IPS-18c (cell line): ENCODE data around the gene PSMD6.

ENCODE experiments used
- H3K4me3 ChIP-seq: 2 replicates; pipeline ENCODE4 v1.7.0; 2013; ENCODE audit warnings: low read depth, mild to moderate bottlenecking, low read length, moderate library complexity; ENCODE audit not compliant: insufficient read depth
- H3K9me3 ChIP-seq: one replicate; pipeline ENCODE4 v1.6.1; 2013; ENCODE audit warnings: mild to moderate bottlenecking, low read length, moderate library complexity; ENCODE audit not compliant: control insufficient read depth, insufficient read depth

The PSMD6 gene

DNA sequence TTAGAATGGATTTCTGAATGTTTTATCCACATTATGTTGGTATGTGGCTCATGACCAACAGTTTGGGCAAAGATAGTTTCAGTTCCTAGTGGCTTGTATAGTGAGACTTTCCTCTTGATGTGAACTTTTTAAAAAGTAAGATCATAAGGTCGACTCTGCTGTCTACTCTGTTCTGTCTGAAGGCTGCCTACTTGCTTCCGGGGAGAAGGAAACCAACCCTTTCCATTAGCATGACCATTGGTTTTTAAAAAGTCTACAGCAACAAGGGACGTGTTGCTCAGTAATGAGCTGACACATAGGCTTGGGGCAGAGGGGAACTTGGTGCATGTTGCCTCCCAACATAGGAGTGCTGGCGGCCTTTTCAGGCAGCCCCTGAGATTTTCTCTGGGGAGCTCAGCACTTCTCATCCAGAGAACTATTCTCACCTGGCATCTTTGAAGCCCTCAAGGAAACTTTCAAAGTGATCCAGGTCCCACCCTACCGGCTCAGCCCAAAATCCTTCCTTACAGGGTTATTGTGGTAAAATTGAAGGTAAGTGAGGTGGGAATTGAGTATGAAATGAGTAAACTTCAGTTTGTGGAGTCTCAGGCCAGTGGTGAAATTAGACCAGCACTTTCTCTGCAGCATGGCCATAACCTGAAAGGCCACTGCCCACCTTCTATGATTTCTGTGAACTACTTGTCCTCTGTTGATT is 30.6 kb downstream of the PSMD6 start:
- Histone ChIP-seq H3K9me3 (no peaks in the 10 kb centered on the region), H3K4me3 (no peak overlapping the region)

DNA sequence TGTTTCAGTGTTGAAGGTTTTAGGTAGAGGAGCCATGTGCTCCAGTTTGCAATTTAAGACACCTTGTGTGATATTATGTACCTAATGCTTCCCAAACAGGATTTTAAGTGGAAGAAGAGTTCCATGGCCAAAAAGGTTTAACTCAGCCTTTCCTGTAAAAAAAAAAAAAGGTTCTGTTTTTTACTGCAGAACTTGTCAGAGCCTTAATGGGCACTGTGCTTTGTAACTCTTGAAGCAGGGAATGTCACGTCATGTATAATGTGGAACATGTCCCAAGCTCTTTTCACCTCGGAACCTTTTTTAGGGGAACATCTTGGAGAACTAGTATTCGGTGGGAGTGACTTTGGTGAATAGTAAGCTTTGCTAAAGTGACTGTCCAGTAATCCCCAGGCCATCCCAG is 31.6 kb downstream of the PSMD6 start:
- no peaks in the 10 kb centered on the region for H3K9me3 ChIP-seq
- no peak overlapping the region for H3K4me3 ChIP-seq

DNA sequence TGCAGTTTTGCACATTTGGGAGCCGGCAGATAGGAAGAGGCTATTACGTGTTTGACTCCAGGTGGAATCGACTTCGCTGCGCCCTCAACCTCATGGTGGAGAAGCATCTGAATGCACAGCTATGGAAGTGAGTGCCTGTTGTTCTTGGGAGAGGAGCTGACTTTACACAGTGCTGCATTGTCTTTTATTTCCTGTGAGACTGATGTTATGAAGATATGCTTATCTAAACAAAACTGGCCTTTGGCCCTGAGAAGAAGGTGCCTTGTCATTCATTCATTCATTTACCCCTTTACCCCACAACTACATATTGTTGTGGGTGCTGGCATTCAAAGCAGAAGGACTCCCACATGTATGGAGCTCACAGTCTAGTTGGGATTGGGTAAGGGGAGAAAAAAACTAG is 32.6 kb downstream of the PSMD6 start:
- Histone ChIP-seq H3K4me3 (no peak overlapping the region), H3K9me3 (no peaks in the 10 kb centered on the region)

DNA sequence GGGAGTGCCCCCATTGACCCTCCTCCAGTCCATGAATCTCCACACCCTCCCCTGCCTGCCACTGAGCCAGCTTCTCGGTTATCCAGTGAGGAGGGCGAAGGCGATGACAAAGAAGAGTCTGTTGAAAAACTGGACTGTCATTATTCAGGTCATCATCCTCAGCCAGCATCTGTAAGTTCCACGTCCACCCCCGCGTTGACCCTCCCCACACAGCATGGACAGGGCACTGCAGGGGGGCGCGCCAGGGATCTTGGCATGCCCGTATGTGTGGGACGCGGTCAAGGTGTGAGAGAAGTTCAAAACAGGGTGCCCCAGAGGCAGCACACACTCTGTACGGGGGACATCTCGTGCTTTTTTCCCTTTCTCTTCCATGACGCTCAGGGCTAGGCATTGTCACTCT is 33.1 kb downstream of the PSMD6 start:
- H3K9me3 ChIP-seq, result no peaks in the 10 kb centered on the region
- no peak overlapping the region for H3K4me3 ChIP-seq

DNA sequence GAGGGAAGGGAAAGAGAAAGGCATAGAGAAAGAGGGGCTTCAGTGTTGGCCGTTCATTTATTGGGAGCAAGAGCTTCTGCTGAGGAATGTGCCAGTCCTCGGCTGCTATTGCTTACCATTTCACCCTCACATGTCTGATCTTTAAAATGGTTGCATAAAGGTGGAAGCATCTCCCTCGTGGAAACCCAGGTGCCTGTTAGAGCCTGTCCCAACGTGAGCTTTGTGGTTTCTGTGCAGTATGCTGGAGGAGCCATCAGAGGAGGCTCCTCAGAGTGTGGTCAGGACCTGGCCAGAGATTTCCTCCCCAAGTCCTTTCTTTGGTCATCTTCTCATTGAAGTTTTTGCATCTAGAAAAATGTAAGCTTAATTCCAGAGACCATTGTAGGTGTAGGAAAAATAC is 34.4 kb downstream of the PSMD6 start:
- Histone ChIP-seq H3K4me3 (no peak overlapping the region), H3K9me3 (no peaks in the 10 kb centered on the region)

DNA sequence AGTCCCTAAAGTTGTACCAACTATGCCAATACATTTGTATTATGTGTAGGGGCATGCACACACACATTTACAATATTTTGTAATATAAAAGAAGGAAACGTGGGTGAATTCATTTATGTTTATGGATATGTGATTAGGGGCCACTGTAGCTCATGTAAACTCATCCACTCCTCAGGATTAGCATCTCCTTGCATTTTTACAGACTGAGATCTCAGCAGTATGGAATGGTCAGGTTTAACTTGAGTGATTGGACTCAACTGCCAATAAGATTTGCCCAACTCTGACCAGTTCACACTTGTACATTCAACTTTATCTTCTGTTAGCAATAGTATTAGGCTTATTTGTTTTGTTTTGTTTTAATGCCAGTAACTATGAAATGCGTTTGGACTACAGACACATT is 36.5 kb downstream of the PSMD6 start:
- Histone ChIP-seq H3K4me3 (no peak overlapping the region), H3K9me3 (no peaks in the 10 kb centered on the region)

DNA sequence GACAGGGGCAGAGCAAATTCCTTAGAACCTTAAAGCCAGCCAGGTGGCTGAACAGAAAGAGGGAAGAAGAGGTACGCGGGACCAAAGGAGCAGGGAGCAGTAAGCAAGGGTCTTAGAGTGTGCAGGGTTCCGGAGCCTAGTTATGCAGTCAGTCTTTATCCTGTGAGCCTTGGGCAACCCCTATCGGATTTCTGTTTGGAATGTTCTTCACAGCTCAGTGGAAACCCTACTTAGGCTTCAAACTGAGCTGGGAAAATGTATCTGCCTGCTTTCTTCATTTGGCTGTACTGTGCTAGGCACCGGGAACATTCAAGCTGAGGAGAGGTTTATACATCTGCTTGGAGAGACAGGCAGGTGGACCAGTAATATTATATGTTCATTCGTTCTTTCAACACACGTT is 37.1 kb downstream of the PSMD6 start:
- Histone ChIP-seq H3K4me3 (no peak overlapping the region), H3K9me3 (no peaks in the 10 kb centered on the region)

DNA sequence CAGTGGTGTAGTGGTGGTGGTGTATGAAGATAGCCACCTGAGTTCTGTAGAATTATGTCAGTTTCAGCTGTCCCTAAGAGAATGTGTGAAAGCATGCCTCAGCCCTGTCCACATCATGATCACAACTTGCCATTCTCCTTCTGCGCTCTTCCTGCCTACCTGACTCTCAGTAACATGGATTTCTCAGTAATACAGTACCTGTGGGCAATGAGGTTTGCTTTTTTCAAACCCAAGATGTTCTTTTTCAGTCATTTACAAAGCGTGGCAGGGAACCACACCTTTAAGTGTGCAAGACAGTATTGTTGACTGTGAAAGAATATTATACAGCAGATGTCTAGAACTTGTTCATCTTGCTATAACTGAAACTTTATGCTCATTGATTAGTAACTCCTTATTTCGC is 38.9 kb downstream of the PSMD6 start:
- Histone ChIP-seq H3K4me3 (no peak overlapping the region), H3K9me3 (no peaks in the 10 kb centered on the region)

DNA sequence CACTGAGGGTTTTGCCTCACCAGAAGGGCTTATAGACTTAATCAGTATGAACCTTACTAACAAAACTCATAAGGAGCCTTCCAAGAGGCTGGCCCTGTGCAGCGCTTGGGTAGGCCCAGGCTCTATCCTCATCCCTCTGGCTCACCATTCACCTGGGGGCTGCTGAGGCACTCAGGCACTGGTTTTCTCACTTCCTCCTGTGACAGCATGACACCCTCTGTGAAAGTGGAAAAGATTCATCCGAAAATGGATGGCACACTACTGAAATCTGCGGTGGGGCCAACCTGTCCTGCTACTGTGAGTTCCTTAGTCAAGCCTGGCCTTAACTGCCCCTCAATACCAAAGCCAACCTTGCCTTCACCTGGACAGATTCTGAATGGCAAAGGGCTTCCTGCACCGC is 41.3 kb downstream of the PSMD6 start:
- Histone ChIP-seq H3K9me3 (no peaks in the 10 kb centered on the region), H3K4me3 (no peak overlapping the region)

DNA sequence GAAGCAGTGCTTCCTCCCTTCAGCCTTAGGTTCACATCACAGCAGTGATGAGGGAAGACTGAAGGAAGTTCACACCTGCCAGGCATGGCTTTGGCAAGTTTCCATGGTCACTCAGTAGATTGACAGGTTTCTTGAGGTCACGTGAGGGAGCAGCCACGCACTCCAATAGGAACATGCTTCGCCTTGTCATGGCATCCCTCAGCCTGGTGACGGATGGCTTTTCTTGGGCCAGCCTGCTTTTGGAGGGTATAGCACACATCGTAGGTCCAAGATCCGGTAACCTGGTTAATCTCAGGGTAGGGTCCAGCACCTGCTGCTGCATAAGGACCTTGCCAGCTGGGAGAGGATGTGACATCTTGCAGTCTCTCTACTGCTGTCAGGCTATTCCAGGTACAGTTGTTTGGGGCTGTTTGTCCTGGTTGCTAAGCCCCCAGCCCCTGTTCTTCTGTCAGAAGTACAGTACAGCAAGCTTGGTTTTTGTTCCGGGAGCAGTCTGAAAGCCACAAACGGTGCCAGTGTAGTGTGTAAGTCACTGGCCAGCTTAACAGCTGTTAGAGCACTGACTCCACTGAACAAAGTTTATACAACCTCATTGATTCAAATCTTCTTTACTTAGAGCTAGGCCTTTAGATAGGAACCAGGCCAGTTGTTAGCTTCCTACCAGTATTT is 42.3 kb downstream of the PSMD6 start:
- H3K4me3 ChIP-seq, result no peak overlapping the region
- H3K9me3 ChIP-seq, result no peaks in the 10 kb centered on the region

DNA sequence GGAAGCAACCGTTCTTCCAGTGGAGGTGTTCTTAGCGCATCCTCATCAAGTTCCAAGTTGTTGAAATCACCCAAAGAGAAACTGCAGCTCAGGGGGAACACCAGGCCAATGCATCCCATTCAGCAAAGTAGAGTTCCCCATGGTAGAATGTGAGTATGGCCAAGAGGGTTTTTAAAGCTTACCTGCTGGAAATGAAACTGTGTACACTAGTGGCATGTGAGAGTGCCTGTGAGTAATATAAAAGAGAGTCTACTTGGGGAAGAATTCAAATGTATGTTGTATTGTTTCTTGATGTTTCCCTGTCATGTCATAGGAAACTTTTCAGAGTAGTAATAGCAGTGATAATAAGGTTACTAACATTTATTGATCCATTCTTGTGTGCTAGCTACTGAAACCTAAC is 43.3 kb downstream of the PSMD6 start:
- H3K9me3 ChIP-seq, result no peaks in the 10 kb centered on the region
- no peak overlapping the region for H3K4me3 ChIP-seq

DNA sequence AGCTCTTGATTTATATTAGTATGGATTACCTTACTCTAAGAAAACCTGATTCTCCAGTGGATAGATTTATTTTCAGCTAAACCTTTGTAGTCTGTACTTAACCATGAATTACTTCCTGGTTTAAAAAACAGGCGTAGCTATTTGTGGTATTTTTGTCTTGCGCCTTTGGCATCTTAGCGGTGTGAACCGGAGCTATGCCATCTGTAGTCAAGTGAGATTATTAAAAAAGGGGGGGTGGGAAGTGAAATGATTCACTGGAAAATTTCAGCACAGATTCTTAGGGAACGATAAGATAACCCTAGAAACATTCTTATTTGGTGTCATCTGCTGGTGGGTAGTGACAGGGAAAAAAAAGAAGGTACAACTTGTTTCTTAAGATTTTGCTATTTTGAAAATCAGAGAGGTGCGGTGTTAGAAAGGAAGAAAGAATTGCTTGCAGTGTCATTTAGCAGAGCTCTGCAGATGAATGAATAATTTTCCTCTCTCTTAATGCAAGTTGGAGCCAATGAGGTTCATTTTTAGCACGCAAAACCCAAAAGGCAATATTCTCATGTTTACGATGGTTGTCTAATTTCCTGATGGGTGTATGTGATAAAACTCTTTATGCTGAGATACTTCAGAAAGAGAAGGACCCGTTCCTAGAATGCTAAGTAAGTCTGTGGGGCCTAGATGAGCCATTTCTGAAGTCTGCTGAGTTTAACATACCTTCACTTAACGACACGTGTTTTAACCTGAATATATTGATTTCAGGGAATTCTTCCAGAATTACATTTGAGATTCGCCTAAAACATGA is 44.0 kb downstream of the PSMD6 start:
- Histone ChIP-seq H3K4me3 (no peak overlapping the region), H3K9me3 (no peaks in the 10 kb centered on the region)

DNA sequence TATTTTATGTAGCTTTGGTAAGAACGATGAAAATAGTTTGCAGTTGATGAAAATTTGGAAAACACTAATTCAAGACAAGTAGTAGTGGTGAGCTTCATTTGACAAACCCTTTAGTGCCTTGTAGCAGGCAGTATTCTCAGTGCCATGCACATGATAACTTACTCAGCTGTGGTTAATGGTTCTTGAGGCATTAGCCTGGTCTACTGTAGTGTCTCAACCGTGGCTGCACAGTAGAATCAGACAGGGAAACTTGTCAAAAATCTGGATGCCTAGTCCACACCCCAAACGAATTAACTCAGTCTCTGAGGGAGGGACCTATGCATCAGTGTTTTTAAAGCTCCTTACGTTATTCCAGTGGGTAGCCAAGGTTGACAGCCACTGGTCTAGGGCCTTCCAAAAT is 45.4 kb downstream of the PSMD6 start:
- Histone ChIP-seq H3K4me3 (no peak overlapping the region), H3K9me3 (no peaks in the 10 kb centered on the region)

DNA sequence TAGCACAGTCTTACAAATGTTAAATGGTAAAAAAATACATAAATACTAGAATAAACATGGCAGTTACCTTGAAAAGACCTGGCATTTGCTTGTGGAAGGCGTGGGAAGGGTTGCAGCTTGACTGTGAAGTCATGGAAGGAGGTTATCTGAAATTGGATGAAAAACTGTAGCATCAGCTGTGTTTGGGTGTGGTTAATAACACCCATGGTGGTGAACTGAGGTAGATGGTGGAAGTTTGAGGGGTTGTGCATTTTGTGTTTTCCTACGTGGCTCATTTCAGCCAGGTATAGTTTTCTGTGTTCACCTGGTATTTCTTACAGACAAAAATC is 46.5 kb downstream of the PSMD6 start:
- H3K4me3 ChIP-seq, result no peak overlapping the region
- H3K9me3 ChIP-seq, result no peaks in the 10 kb centered on the region

DNA sequence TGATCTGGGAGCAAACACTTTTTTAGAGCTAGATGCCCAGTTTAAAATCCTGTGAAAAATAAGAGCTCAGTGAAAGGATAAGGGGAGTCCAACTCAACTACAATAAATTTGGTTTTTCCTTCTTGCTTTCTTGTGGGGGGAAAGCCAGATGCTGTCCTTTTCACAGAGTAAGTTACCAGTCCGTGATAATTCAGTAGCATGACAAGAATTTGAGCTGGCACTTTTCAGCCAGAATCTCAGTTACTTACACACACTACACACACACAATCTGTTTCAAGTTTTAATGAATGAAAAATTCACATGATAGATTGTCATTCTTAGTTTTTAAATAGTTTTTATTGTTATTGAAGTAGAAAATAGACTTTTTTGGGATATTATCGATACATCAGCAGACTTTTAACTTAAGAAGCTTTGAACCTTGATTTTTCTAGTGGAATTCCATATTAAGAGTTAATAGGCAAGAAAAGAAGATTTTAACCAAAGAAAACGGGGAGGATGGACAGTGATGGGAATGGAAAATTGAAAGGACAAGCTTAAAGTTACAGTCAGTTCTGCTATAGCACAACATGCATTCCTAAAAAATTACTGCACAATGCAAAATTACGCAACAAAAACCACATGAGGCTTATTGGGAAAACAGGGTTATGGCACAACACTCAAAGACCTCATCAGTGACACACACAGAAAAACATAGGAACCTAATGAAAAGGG is 47.0 kb downstream of the PSMD6 start:
- no peak overlapping the region for H3K4me3 ChIP-seq
- H3K9me3 ChIP-seq, result no peaks in the 10 kb centered on the region

DNA sequence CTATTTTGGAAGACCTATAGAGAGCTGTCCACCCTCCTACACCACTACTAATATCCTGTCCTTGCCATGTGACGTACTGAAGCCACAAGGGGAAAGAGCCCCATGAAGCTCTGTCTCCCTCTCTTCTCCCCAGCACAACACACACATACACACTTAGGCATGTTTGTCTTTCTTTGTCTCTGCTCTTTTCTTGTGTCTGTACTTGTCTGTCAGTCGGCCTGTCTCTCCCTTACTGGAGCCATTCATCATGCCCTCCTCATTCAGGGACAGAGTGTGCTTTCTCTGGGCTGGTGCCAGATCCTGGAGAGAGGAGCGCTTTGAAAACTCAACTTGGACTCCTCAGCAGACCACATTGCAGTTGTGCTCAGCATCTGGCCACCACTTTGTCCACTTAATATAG is 47.6 kb downstream of the PSMD6 start:
- no peaks in the 10 kb centered on the region for H3K9me3 ChIP-seq
- no peak overlapping the region for H3K4me3 ChIP-seq

DNA sequence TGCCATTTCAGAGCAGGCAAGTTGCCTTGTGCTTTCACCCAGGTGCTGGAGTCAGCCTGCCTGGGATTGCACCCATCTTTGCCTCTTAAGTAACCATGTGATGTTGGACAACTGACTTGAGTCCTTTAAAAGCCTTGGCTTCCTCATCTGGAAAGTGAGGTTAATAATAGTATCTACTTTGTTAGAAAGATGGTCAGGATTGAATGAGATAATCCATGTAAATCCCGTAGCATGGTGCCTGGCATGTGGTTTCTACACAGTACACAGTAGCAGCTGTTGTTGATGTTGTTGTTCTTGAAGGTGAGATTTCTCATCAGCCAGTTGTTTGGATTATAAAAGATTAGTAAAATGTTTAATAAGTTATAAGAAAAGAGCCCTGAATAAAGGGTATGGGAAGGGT is 48.8 kb downstream of the PSMD6 start:
- Histone ChIP-seq H3K9me3 (no peaks in the 10 kb centered on the region), H3K4me3 (no peak overlapping the region)

DNA sequence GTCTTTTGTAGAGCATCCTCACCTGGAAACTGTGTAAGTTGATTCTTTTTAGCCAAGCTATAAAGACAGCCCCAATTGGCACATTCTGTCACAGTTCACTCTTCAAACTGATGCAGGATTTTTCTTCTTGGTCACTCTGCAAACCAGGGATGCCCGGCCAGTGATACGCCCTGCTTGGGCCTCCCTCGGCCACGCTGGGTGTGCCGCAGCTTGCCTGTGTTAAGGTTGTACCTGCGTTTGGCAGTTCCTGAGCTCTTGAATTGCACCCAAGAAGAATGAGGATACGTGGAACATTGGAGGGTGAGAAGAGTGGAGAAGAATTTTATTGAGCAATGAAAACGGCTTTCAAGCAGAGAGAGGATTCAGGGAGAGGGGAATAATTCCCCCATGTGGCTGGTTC is 49.9 kb downstream of the PSMD6 start:
- H3K9me3 ChIP-seq, result no peaks in the 10 kb centered on the region
- H3K4me3 ChIP-seq, result no peak overlapping the region
